ENCODE results near the gene DNALI1.
"Not testable (repeated sequence)": the region's sequence is repeated elsewhere in the genome, so short reads cannot be mapped to it uniquely, and the experiment has no call there.

Gene DNALI1

GRCh38 chr1:37556712-37557196 lies at the start of gene DNALI1:
Gene DNALI1 (plus strand): TSS chr1:37556940. CDS start chr1:37556995, 55 bp downstream.
- TF ChIP-seq ZFX (IDR thresholded peaks at IDR 0.05; ENCODE audit: borderline replicate concordance): no peak
- TF ChIP-seq CTCF (IDR thresholded peaks at IDR 0.05): no peak
- H3K27ac ChIP-seq: peak within 1 kb of the TSS; percentile 64

GRCh38 chr1:37509181-37509580 lies 47.6 kb upstream of the DNALI1 start:
- no peak for TF ChIP-seq ZFX (IDR thresholded peaks at IDR 0.05; ENCODE audit: borderline replicate concordance)
- peak; percentile 26 for TF ChIP-seq CTCF (IDR thresholded peaks at IDR 0.05)
- H3K27ac ChIP-seq: no peak overlapping the region

- H3K27ac ChIP-seq: peak overlapping the region; percentile 64
- TF ChIP-seq CTCF (IDR thresholded peaks at IDR 0.05) (no peak), ZFX (IDR thresholded peaks at IDR 0.05; ENCODE audit: borderline replicate concordance) (no peak)
Measured at GRCh38 chr1:37513795-37514349, 42.9 kb upstream of the DNALI1 start.

- H3K27ac ChIP-seq: peak within 1 kb of the TSS; percentile 64
Measured at GRCh38 chr1:37514350-37515184, 42.2 kb upstream of the DNALI1 start, which contains the start of gene MEAF6. Gene MEAF6 (minus strand): TSS chr1:37514766. CDS start chr1:37514746, 20 bp downstream.

GRCh38 chr1:37515185-37516034 lies 41.3 kb upstream of the DNALI1 start:
- H3K27ac ChIP-seq: peak overlapping the region; percentile 64
- TF ChIP-seq CTCF (IDR thresholded peaks at IDR 0.05) (no peak), ZFX (IDR thresholded peaks at IDR 0.05; ENCODE audit: borderline replicate concordance) (no peak)

More at GRCh38 chr1:37514350-37515184, 42.2 kb upstream of the DNALI1 start, which contains the start of gene MEAF6:
- peak; percentile 90 for TF ChIP-seq CTCF (IDR thresholded peaks at IDR 0.05)
- TF ChIP-seq ZFX (IDR thresholded peaks at IDR 0.05; ENCODE audit: borderline replicate concordance): no peak

GRCh38 chr1:37517569-37517968 lies 39.2 kb upstream of the DNALI1 start:
- no peak for TF ChIP-seq CTCF (IDR thresholded peaks at IDR 0.05)
- no peak for TF ChIP-seq ZFX (IDR thresholded peaks at IDR 0.05; ENCODE audit: borderline replicate concordance)
- H3K27ac ChIP-seq: no peak overlapping the region

GRCh38 chr1:37518241-37518640 lies 38.5 kb upstream of the DNALI1 start:
- H3K27ac ChIP-seq: not testable (repeated sequence)

- not testable (repeated sequence) for H3K27ac ChIP-seq
Measured at GRCh38 chr1:37518929-37519328, 37.8 kb upstream of the DNALI1 start.
